Measurements from ENCODE around the gene TRPM8.

TRPM8 gene

DNA sequence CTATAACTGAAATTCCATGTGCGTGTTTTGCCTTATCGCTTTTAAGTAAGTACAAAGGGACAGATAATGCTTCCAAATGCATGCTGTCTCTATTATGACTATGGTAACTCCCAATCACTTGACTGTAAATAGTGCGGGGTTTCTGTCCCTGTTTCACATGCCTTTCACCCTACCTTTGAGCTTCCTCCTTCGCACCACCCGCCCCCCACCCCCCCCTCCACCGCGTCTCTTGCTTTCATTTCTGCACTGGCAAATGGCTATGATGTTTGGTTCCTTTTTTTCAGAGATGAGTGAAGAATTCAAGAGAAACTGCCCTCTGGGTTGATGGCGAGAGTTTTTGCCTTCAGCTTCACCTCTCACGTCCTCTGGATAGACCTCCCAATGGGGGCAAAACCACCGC, 108.3 kb downstream of the TRPM8 start:
- Histone ChIP-seq H3K9me3 (ENCODE audit: control insufficient read depth, insufficient read depth, low read length) (0 out of 2 replicates have a peak, but pooled peaks cover 4% of the 10 kb centered on the region), H3K4me1 (ENCODE audit: control insufficient read depth, insufficient read depth, low read length) (no peaks in the 10 kb centered on the region), H3K27ac (ENCODE audit: low read depth, low read length) (no peak overlapping the region), H3K36me3 (ENCODE audit: control insufficient read depth, insufficient read depth, low read length) (no peaks in the 10 kb centered on the region), H3K9ac (ENCODE audit: low read depth, low read length) (no peak overlapping the region), H3K4me3 (ENCODE audit: low read depth, low read length) (no peak overlapping the region), H3K27me3 (ENCODE audit: control insufficient read depth, insufficient read depth, low read length) (no peaks in the 10 kb centered on the region)

DNA sequence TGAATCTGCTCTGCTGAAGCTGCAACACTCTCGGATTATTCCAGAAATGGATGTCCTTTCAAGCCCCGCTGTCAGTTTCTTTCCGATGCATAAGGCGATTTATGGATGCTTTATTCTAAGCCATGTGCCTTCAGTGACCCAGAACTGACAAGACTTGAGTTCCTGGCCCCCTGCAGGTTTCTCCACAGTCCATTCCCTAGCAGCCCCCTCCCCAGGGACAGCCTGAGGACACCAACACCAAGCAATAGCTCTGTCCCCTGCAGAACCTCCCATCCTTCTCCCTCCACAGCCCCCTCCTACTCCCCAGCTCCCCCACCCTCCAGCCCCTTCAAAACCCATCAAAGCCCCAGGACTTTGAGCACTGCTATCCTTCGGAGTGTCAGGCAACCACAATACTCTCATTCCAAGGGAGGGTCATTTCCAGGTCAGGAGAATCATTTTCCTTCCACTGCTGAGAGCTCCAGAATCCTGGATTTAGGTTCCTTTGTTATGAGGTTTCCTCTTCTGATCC, 108.8 kb downstream of the TRPM8 start:
- Histone ChIP-seq H3K9ac (ENCODE audit: low read depth, low read length) (no peak overlapping the region), H3K27ac (ENCODE audit: low read depth, low read length) (no peak overlapping the region), H3K4me1 (ENCODE audit: control insufficient read depth, insufficient read depth, low read length) (no peaks in the 10 kb centered on the region), H3K27me3 (ENCODE audit: control insufficient read depth, insufficient read depth, low read length) (no peaks in the 10 kb centered on the region), H3K4me3 (ENCODE audit: low read depth, low read length) (no peak overlapping the region), H3K9me3 (ENCODE audit: control insufficient read depth, insufficient read depth, low read length) (0 out of 2 replicates have a peak, but pooled peaks cover 4% of the 10 kb centered on the region), H3K36me3 (ENCODE audit: control insufficient read depth, insufficient read depth, low read length) (no peaks in the 10 kb centered on the region)

DNA sequence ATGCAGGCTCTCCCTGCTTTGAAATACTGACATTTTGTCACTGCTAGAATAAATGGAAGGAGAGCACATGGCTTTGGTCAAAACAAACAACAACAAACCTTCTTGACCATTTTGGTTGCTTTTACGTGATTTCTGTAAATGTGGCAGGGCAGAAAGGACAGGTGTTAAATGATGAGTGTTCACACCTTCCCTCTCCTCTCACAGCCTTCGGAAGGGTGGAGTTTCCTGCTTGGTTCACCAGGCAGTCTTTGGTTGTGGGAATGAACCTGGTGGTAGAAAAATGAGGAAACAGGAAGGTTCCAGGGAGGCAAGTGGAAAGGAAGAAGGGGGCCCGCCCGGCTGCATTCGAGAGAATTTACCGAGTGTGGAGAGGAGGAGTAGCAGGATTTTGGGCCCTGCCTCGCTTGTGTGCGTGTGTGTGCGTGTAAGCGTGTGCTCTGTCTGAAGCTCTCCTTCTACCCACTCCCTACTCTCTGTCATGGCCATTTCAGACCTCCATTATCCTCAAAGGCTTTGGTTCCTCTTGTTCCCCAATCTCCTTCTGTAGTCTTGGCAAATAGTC, 109.6 kb downstream of the TRPM8 start:
- no peak overlapping the region for H3K4me3 ChIP-seq (ENCODE audit: low read depth, low read length)
- no peaks in the 10 kb centered on the region for H3K4me1 ChIP-seq (ENCODE audit: control insufficient read depth, insufficient read depth, low read length)
- H3K36me3 ChIP-seq (ENCODE audit: control insufficient read depth, insufficient read depth, low read length) = no peaks in the 10 kb centered on the region
- H3K27ac ChIP-seq (ENCODE audit: low read depth, low read length) = no peak overlapping the region
- H3K9ac ChIP-seq (ENCODE audit: low read depth, low read length) = no peak overlapping the region
- 0 out of 2 replicates have a peak, but pooled peaks cover 4% of the 10 kb centered on the region for H3K9me3 ChIP-seq (ENCODE audit: control insufficient read depth, insufficient read depth, low read length)
- no peaks in the 10 kb centered on the region for H3K27me3 ChIP-seq (ENCODE audit: control insufficient read depth, insufficient read depth, low read length)

DNA sequence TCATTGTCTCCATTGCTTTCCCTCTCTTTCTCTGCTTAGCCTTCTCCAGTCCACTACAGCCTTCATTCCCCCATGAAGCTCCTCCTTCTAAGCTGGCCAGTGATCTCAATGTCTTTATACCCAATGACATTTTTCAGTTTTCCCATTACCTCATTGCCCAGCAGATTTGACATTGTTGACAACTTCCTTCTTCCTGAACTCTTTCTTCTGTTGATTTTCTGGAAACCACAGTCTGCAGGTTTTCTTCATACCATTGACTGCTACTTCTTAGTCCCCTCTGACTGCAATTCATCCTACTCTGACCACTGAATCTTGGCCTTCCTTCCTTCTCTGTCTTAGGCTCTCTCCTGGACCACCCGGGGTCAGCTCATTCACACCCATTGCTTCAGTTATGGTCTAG, 110.5 kb downstream of the TRPM8 start:
- Histone ChIP-seq H3K9me3 (ENCODE audit: control insufficient read depth, insufficient read depth, low read length) (no peaks in the 10 kb centered on the region), H3K4me1 (ENCODE audit: control insufficient read depth, insufficient read depth, low read length) (no peaks in the 10 kb centered on the region), H3K27me3 (ENCODE audit: control insufficient read depth, insufficient read depth, low read length) (no peaks in the 10 kb centered on the region), H3K36me3 (ENCODE audit: control insufficient read depth, insufficient read depth, low read length) (no peaks in the 10 kb centered on the region), H3K4me3 (ENCODE audit: low read depth, low read length) (no peak overlapping the region), H3K9ac (ENCODE audit: low read depth, low read length) (no peak overlapping the region), H3K27ac (ENCODE audit: low read depth, low read length) (no peak overlapping the region)

DNA sequence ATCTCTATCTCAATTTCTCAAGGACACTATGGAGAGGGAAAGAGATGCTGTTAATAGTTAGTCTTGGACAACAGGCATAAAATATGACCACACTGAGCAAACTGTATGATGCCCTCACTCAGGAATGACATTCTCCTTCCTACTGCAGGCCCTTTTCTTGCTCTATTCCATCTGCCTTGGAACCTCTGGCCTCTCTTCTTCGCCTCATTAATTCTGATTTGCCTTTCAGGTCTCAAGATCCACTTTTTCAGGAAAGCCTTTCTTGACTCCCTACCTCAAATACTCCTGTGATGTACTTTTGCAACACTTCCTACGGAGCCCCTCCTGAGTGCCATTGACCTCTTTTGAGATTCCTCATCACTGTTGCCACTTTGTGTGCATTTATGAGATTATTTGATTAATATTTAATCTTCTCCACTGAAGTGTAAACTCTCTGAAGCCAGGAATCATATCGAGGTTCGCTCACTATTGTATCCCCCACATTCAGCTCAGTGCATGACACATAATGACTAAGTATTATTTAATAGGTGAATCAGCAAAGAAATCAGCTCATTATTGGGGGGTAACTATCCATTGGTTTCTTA, 112.1 kb downstream of the TRPM8 start:
- Histone ChIP-seq H3K27me3 (ENCODE audit: control insufficient read depth, insufficient read depth, low read length) (no peaks in the 10 kb centered on the region), H3K36me3 (ENCODE audit: control insufficient read depth, insufficient read depth, low read length) (no peaks in the 10 kb centered on the region), H3K4me3 (ENCODE audit: low read depth, low read length) (no peak overlapping the region), H3K9me3 (ENCODE audit: control insufficient read depth, insufficient read depth, low read length) (no peaks in the 10 kb centered on the region), H3K4me1 (ENCODE audit: control insufficient read depth, insufficient read depth, low read length) (no peaks in the 10 kb centered on the region), H3K9ac (ENCODE audit: low read depth, low read length) (no peak overlapping the region), H3K27ac (ENCODE audit: low read depth, low read length) (no peak overlapping the region)

DNA sequence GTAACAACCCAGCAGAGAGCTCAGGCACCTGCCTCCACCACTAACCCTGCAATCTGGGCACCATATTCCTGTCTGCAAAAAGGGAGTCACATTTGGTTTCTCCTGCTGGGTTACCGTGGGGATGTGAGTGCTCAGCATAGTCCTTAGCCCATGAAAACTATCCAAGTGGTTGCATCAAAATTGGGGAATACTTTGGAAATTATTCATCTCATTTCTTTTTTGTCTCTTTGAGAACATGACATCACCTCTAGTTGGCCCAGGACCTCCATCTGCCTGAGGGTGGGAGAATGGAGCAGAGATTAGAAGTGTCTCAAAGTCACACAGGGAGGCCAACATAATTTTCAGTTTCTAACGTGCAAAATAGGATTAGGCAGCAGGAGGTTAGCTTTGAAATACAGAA, 114.0 kb downstream of the TRPM8 start:
- H3K27me3 ChIP-seq (ENCODE audit: control insufficient read depth, insufficient read depth, low read length) = no peaks in the 10 kb centered on the region
- no peak overlapping the region for H3K4me3 ChIP-seq (ENCODE audit: low read depth, low read length)
- H3K36me3 ChIP-seq (ENCODE audit: control insufficient read depth, insufficient read depth, low read length) = no peaks in the 10 kb centered on the region
- no peak overlapping the region for H3K9ac ChIP-seq (ENCODE audit: low read depth, low read length)
- no peak overlapping the region for H3K27ac ChIP-seq (ENCODE audit: low read depth, low read length)
- no peaks in the 10 kb centered on the region for H3K9me3 ChIP-seq (ENCODE audit: control insufficient read depth, insufficient read depth, low read length)
- H3K4me1 ChIP-seq (ENCODE audit: control insufficient read depth, insufficient read depth, low read length) = no peaks in the 10 kb centered on the region

DNA sequence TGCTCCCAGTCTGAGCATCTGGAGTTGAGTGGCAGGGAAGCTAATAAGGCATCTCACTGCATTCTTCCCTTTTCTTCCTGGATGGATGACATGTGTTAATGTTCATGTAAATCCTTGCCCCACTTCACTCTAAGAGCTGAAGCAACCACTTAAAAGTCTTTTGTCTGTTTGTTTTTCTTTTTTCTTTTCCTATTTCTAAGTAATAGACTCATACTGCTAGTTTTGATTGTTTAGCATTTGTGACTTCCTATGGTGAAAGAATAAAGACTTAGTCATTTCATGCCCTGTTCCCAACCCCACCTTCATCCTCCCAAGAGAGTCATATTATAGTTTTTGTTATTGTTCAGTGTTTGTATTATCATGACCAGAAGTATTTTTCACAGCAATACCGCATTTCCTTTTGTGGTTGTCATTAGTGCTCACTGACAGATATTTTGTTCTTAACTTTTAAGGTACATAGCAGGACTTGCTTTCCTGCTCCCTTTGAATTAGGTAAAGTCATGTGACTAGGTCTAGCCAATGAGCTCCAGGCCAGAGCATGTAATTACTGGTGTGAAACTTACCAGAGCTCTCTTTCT, 115.2 kb downstream of the TRPM8 start:
- H3K9me3 ChIP-seq (ENCODE audit: control insufficient read depth, insufficient read depth, low read length) = no peaks in the 10 kb centered on the region; the same call in 1 of the 2 replicates
- no peak overlapping the region for H3K9ac ChIP-seq (ENCODE audit: low read depth, low read length)
- no peaks in the 10 kb centered on the region for H3K4me1 ChIP-seq (ENCODE audit: control insufficient read depth, insufficient read depth, low read length)
- H3K4me3 ChIP-seq (ENCODE audit: low read depth, low read length) = no peak overlapping the region
- H3K27ac ChIP-seq (ENCODE audit: low read depth, low read length) = no peak overlapping the region
- no peaks in the 10 kb centered on the region for H3K36me3 ChIP-seq (ENCODE audit: control insufficient read depth, insufficient read depth, low read length)
- H3K27me3 ChIP-seq (ENCODE audit: control insufficient read depth, insufficient read depth, low read length) = no peaks in the 10 kb centered on the region

DNA sequence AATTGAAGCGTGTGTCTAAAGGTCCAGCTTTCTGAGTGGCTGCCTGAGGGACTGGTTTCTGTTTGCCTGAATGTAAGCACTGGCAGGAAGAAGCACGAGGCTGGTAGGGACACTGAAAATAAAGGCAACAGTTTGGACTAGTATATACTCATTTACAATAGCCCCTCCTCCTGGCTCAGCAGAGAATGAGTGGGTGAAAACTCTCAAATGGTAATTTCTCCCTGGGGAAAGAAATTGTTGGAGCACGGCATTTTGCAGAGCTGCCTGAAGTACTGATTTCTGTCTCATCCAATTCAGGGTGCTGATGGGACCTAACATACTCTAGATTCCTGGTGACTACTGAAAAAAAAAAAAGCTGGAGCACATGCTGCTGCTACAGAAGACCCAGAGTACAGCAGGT, 116.0 kb downstream of the TRPM8 start:
- no peaks in the 10 kb centered on the region for H3K4me1 ChIP-seq (ENCODE audit: control insufficient read depth, insufficient read depth, low read length)
- H3K27me3 ChIP-seq (ENCODE audit: control insufficient read depth, insufficient read depth, low read length) = no peaks in the 10 kb centered on the region
- H3K36me3 ChIP-seq (ENCODE audit: control insufficient read depth, insufficient read depth, low read length) = no peaks in the 10 kb centered on the region
- H3K9ac ChIP-seq (ENCODE audit: low read depth, low read length) = no peak overlapping the region
- no peak overlapping the region for H3K27ac ChIP-seq (ENCODE audit: low read depth, low read length)
- H3K4me3 ChIP-seq (ENCODE audit: low read depth, low read length) = no peak overlapping the region
- no peaks in the 10 kb centered on the region; the same call in 1 of the 2 replicates for H3K9me3 ChIP-seq (ENCODE audit: control insufficient read depth, insufficient read depth, low read length)

DNA sequence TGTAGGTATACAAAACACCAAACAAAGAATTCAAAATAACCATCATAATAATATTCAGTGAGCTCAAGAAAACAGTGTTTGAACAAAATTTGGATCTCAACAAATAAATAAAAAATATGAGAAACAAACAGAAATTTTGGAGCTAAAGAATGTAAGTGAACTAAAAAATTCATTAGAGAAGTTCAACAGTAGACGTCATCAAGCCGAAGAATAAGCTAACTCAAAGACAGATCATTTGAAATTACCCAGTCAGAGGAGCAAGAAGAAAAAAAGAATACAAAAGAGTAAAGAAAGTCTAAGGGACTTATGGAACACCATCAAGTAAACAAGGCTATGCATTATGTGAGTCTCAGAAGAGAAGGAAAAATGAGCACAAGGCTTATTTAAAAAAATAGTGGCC, 116.7 kb downstream of the TRPM8 start:
- no peak overlapping the region for H3K4me3 ChIP-seq (ENCODE audit: low read depth, low read length)
- no peaks in the 10 kb centered on the region for H3K4me1 ChIP-seq (ENCODE audit: control insufficient read depth, insufficient read depth, low read length)
- H3K36me3 ChIP-seq (ENCODE audit: control insufficient read depth, insufficient read depth, low read length) = no peaks in the 10 kb centered on the region
- no peak overlapping the region for H3K9ac ChIP-seq (ENCODE audit: low read depth, low read length)
- no peaks in the 10 kb centered on the region for H3K27me3 ChIP-seq (ENCODE audit: control insufficient read depth, insufficient read depth, low read length)
- H3K9me3 ChIP-seq (ENCODE audit: control insufficient read depth, insufficient read depth, low read length) = no peaks in the 10 kb centered on the region; the same call in 1 of the 2 replicates
- no peak overlapping the region for H3K27ac ChIP-seq (ENCODE audit: low read depth, low read length)

DNA sequence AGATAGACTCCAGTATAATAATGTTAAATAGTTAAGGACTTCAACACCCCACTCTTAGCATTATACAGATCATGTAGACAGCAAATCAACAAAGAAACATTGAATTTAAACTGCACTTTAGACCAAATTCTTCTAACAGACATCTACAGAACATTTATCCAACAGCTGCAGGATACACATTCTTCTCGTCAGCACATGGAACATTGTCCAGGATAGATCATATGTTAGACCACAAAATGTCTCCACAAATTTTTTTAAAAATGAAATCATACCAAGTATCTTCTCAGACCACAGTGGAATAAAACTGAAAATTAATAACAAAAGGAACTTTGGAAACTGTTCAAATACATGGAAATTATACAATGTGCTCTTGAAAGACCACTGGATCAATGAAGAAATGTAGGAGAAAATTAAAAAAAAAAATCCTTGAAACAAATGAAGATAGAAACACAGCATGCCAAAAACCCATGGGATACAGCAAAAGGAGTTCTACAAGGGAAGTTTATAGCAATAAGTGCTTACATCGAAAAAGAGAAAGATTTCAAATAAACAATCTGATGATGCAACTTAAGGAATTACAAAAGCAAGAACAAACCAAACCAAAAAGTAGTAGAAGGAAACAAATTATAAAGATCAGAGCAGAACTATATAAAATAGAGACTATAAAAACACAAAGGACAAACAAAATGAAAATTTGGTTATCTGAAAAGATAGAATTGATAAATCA, 121.1 kb downstream of the TRPM8 start:
- Histone ChIP-seq H3K36me3 (ENCODE audit: control insufficient read depth, insufficient read depth, low read length) (no peaks in the 10 kb centered on the region), H3K27ac (ENCODE audit: low read depth, low read length) (no peak overlapping the region), H3K9ac (ENCODE audit: low read depth, low read length) (no peak overlapping the region), H3K27me3 (ENCODE audit: control insufficient read depth, insufficient read depth, low read length) (no peaks in the 10 kb centered on the region), H3K9me3 (ENCODE audit: control insufficient read depth, insufficient read depth, low read length) (no peaks in the 10 kb centered on the region; the same call in 1 of the 2 replicates), H3K4me1 (ENCODE audit: control insufficient read depth, insufficient read depth, low read length) (no peaks in the 10 kb centered on the region), H3K4me3 (ENCODE audit: low read depth, low read length) (no peak overlapping the region)

DNA sequence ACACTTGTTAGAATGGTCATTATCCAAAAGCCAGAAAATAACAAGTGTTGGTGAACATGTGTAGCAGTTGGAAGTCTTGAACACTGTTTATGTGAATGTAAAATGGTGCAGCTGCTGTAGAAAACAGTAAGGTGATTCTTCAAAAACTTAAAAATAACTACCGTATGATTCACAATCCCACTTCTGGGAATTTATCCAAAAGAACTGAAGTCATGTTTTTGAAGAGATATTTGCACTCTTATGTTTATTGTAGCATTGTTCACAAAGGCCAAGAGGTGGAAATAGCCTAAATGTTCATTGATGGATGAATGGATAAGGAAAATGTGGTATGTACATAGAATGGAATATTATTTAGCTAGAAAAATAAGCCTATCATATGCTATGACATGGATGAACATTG, 127.0 kb downstream of the TRPM8 start:
- no peak overlapping the region for H3K4me3 ChIP-seq (ENCODE audit: low read depth, low read length)
- H3K36me3 ChIP-seq (ENCODE audit: control insufficient read depth, insufficient read depth, low read length) = no peaks in the 10 kb centered on the region
- no peaks in the 10 kb centered on the region for H3K27me3 ChIP-seq (ENCODE audit: control insufficient read depth, insufficient read depth, low read length)
- H3K4me1 ChIP-seq (ENCODE audit: control insufficient read depth, insufficient read depth, low read length) = no peaks in the 10 kb centered on the region
- H3K9ac ChIP-seq (ENCODE audit: low read depth, low read length) = no peak overlapping the region
- no peak overlapping the region for H3K27ac ChIP-seq (ENCODE audit: low read depth, low read length)
- H3K9me3 ChIP-seq (ENCODE audit: control insufficient read depth, insufficient read depth, low read length) = no peaks in the 10 kb centered on the region

All from HUES48 (cell line).